DND-41 (cell line): Measurements from ENCODE around the gene NAGPA.

Experiments
- EZH2 ChIP-seq: IDR thresholded peaks from 3 replicates; pipeline ENCODE4 v1.6.1; 2012; ENCODE audit warnings: borderline replicate concordance, low read depth, mild to moderate bottlenecking, moderate library complexity, low read length, inconsistent platforms; ENCODE audit not compliant: severe bottlenecking
- TF ChIP-seq, protein P1 (sequence below): IDR thresholded peaks from 2 replicates; pipeline ENCODE4 v1.5.1; 2012; ENCODE audit warnings: borderline replicate concordance, low read length, moderate library complexity, mild to moderate bottlenecking; ENCODE audit not compliant: poor library complexity, severe bottlenecking; ENCODE audit errors: extremely low read depth

- TF ChIP-seq, protein P1, sequence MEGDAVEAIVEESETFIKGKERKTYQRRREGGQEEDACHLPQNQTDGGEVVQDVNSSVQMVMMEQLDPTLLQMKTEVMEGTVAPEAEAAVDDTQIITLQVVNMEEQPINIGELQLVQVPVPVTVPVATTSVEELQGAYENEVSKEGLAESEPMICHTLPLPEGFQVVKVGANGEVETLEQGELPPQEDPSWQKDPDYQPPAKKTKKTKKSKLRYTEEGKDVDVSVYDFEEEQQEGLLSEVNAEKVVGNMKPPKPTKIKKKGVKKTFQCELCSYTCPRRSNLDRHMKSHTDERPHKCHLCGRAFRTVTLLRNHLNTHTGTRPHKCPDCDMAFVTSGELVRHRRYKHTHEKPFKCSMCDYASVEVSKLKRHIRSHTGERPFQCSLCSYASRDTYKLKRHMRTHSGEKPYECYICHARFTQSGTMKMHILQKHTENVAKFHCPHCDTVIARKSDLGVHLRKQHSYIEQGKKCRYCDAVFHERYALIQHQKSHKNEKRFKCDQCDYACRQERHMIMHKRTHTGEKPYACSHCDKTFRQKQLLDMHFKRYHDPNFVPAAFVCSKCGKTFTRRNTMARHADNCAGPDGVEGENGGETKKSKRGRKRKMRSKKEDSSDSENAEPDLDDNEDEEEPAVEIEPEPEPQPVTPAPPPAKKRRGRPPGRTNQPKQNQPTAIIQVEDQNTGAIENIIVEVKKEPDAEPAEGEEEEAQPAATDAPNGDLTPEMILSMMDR = no peak
- no peak for TF ChIP-seq EZH2
Measured at GRCh38 chr16:5028950-5029475, 4.7 kb downstream of the NAGPA start.
